GM21619 (cell line): Measurements from ENCODE around the gene CEACAM20.
"Not testable (repeated sequence)": the region's sequence is repeated elsewhere in the genome, so short reads cannot be mapped to it uniquely, and the experiment has no call there.

Experiments used
- ATAC-seq: cut with Tn5 transposase; IDR thresholded peaks from one replicate; pipeline ENCODE4 v1.9.1; 2021; ENCODE audit not compliant: unreplicated experiment

Gene CEACAM20

GRCh38 chr19:44549507-44549906, 20.0 kb upstream of the CEACAM20 start:
- no peak for ATAC-seq

GRCh38 chr19:44548736-44549135, 19.3 kb upstream of the CEACAM20 start:
- no peak for ATAC-seq

DNA sequence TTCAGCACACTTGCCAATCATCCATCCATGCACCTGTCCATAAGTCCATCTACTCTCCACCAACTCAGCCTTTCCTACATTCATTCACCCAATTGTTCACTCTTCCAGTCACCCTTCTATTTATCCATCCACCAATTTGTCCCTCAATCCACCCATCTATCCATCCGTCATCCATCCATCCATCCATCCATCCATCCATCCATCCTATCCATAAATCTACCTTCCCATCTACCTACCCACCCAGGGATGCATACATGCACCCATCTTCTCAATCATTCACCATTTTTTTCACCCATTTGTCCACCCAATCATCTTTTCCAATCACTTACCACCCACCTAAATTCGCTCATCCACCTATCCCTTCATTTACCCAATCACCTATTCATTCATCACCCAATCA, 14.6 kb upstream of the CEACAM20 start:
- ATAC-seq: no peak

- no peak for ATAC-seq
These were observed 13.2 kb upstream of the CEACAM20 start for GRCh38 chr19:44542671-44543070.

DNA sequence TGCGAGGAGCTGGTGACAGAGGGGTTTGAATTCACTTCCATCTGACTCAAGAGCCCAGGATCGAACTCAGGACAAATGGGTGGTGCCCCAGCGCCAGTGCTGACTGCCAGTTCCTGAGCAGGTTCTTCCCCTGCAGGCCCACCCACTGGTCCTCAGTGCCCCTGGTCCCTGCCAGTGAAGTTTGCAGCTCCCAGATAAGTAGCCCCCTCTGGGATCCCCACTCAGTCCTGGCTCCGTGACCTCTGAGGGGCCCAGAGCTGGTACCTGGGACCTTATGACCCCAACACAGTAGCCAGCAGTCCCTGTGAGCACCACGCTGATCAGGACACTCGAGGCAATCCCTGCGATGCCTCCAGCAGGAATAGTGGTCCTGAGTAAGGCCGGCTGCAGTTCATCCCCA, 11.3 kb upstream of the CEACAM20 start:
- ATAC-seq: no peak

- no peak for ATAC-seq
These were observed 10.5 kb upstream of the CEACAM20 start for GRCh38 chr19:44539991-44540390.

GRCh38 chr19:44539236-44539826, 9.9 kb upstream of the CEACAM20 start:
- no peak for ATAC-seq

GRCh38 chr19:44535361-44535760, 5.9 kb upstream of the CEACAM20 start:
- not testable (repeated sequence) for ATAC-seq

DNA sequence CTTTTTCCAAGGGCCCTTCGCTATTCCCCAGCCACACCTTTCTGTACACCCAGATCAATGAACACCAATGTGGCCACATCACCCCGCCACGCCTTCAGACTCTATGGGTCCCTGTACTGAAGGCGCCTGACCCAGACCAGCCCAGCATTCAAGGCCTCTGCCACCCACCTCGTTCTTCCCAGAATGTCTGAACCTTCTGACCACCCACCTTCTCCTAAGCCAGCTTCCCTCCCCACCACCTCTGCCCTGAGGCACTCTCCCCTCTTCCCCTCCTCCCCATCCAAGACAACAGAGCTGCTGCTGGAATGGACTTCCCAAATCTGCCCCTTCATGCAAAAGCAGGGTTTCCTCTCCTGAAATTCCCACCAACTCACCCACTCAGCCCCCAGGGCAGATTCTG, 3.3 kb upstream of the CEACAM20 start:
- ATAC-seq: no peak

DNA sequence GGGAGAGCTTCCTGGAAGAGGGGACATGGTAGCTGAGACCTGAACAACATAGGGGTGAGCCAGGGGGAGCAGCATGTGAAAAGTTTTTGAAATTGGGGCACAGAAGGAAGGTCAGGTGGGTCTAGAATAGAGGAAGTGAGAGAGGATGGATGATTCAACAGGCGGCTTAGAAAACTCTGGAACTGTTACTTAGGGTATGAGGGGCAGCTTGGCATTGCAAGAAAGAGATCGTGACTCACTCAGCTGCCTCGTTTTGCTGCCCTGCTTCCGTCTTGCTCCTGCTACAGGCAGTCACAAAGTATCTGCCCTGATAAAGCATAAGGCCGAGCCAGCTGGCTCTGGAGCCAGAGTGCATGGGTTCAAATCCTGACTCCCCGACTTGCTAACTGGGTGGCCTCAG, 1.3 kb upstream of the CEACAM20 start:
- no peak for ATAC-seq

DNA sequence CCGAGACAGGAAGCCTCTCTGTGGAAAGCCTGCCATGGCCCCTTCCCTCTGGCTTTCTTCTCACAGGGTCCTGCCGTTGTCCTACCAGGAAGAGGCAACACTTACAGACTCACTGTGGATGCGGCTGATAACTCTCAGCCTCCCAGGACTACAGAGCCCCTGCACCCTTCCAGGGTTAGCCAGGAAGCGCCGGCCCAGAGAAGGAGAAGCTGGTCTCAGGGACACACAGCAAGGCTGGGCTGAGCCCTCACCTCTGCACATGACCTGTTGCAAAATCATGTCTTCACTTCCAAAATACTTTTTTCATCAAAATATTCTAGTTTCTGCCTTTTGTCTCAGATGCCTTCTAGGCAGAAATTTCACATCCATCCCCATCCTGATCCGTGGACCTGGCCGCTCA, 1.9 kb downstream of the CEACAM20 start:
- no peak for ATAC-seq

DNA sequence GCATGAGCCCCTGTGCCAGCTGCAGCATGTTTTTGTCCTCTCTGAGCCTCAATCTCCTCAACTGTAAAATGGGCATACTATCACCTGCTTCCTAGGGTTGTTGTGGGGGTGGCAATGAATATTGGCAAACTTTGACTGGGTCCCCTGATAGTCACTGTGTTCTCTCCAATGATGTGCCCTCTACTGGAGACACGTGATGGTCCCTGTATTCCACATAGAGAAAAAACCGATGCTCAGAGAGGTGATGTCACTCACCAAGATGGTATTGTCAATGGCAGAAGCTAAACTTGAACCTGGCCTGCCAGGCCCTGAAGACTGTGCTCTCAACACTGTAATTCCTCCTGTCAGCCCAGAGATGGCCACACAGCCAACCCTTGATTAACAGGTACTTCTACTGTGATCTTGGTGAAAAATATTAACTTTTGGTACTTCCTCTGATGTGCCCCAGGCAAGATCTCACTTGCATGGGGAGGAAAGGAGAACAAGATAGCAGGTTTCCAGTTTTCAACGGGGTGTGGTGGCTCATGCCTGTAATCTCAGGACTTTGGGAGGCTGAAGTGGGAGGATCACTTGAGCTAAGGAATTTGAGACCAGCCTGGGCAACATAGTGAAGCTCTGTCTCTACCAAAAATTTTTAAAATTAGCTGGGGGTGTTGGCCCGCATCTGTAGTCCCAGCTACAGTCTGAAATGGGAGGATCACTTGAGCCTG, 3.6 kb downstream of the CEACAM20 start:
- no peak for ATAC-seq

- ATAC-seq: no peak
These were observed 8.1 kb downstream of the CEACAM20 start for GRCh38 chr19:44521370-44521769.

DNA sequence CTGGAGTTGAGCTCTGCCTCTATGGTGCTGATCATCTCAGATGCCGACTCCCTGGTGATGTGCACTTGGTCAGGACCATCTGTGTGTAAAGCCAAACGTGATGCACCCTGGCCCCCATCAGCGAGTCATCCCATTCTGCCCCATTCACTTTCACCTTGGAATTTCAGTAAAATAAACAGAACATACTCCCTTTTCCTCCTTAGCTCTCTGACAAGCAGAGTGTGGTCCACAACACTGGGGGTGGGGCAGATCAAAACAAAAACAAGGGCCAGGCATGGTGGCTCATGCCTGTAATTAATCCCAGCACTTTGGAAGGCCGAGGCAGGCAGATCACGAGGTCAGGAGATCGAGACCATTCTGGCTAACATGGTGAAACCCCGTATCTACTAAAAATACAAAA, 12.3 kb downstream of the CEACAM20 start:
- ATAC-seq: no peak

DNA sequence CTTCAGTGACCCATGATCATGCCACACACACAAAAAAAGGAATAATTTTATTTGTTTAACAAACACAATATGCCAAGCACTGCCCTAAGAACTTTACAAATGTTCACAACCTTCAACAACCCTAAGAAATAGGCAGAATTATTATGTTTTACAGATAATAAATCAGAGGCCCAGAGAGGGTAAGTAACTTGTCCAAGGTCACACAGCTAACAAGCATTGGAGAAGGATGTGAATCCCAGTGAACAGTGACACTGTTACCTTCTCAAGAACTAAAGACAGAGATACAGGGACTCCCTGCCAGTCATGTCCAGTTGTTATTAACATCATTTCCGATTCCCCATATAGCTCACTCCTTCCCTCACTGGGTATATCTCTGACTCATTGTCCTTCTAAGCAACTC, 13.6 kb downstream of the CEACAM20 start:
- no peak for ATAC-seq

DNA sequence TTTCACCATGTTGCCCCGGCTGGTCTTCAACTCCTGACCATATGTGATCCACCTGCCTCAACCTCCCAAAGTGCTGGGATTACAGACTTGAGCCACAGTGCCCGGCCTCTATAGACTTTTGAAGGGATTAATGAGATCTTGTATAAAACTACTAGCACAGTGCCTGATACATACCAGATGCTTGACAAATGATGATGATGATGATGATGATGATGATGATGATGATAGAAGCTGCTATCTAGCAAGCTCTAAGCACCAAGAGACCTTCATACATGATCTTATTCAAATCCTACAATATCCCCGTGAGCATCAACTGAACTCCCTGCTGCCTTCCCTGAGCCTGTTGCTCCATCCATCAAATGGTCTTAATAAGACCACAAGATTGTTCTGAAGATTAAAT, 14.4 kb downstream of the CEACAM20 start:
- no peak for ATAC-seq

GRCh38 chr19:44512326-44513298, 16.9 kb downstream of the CEACAM20 start:
- no peak for ATAC-seq

- ATAC-seq: no peak
These were observed 20.0 kb downstream of the CEACAM20 start for GRCh38 chr19:44509478-44509877.

- ATAC-seq: peak; percentile 91
These were observed 29.2 kb downstream of the CEACAM20 start, which contains the start of gene ZNF180 for GRCh38 chr19:44499962-44500949. TSS of gene ZNF180 (minus strand) at chr19:44500522. CDS start at chr19:44497334, 3,188 bp downstream.

GRCh38 chr19:44499559-44499958, 29.9 kb downstream of the CEACAM20 start:
- no peak for ATAC-seq
